Bone marrow (tissue), 2 donors: Measurements from ENCODE around the gene PDE2A.

ENCODE experiments used
- DNase-seq, 2 donors: peaks; one replicate each; lab custom pipeline; 2025; lab: John Stamatoyannopoulos, UW

PDE2A gene

DNA sequence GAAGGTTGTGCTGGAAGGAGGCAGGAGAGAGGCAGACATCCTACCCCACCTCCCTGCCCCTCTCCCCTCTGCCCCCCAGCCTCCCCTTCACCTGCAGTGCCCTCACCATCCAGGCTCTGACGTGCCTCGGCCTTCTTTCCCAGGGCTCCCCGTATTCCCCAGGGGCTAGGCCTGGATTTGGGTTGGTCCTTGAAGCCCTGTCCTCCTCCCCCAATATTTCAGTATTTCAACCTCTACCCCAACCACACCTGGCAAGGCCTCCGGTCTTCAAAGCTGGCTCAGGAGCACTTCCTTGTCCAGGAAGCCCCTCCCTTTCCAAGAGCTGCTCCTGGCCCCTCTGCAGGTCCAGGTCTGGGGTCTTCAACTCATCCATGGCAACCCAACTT, 8.6 kb upstream of the PDE2A start:
- DNase-seq, result no peak

DNA sequence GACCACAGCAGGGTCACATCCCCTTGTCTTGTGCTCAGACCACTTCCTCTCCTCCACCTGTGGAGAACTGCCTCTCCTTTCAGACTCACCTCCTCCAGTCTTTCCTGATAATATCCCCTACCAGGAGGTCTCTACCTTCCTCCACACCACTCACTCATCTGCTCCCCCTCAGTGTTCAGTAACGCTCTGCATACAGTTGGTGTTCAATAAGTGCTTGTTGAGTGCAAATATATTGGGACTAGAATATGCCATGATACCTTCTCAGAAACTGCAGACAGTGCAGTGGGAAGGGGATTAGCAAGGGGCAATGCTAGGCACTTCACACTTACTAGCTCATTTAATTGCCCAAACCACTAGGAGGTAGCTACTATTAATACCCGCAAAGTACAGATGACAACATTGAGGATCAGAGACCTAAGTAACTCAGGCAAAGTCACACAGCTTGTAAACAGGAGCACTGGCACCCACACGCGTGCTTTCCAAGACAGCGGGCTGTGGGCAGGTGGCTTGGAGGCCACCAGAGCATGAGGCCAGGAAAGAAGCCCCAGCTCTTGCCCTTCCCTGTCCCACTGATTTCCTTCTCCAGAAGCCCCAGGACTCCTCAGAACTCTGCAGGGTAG, 8.1 kb upstream of the PDE2A start:
- no peak for DNase-seq

DNA sequence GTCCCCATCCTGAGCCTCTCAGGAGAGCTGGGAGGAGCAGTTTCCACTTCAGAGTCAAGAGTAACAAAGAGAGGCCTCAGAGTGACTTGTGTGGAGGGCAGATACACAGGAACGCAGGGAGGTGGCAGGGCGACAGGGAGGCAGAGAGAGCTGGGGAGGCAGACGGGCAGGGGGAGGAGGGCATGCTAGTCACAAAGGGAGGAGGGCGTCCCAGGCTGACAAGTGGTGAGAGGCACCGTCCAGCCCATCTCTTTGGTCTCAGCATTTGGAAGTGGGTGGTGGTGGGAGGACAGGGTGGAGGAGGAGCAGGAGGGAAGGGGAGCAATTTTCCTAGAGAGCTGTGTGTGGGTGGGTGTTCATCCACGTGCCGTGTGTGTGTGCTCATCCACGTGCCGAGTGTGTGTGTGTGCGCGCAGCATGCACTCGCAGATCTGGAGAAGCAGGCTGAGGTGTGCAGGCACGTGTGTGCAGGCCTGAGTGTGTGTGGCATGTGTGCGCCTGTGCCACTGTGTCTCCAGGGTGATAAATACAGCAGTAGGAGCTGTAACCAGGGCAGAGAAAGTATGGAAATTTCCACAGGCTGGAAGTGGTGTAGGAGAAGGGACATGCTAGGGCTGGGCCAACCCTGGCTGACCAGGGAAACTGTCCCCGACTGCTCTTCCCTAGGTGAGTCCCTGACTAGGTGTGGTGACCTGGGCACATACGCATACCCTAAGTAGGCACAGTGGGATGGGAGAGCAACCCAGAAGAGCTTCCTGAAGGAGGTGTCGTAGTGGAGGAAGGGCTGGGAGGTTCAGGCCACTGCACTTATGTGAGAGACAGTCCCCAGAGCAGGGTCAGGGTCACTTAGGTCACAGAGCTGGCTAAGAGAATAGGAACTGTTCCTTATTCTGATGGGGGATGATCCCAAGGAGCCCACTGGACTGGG, 7.3 kb upstream of the PDE2A start:
- no peak for DNase-seq

DNA sequence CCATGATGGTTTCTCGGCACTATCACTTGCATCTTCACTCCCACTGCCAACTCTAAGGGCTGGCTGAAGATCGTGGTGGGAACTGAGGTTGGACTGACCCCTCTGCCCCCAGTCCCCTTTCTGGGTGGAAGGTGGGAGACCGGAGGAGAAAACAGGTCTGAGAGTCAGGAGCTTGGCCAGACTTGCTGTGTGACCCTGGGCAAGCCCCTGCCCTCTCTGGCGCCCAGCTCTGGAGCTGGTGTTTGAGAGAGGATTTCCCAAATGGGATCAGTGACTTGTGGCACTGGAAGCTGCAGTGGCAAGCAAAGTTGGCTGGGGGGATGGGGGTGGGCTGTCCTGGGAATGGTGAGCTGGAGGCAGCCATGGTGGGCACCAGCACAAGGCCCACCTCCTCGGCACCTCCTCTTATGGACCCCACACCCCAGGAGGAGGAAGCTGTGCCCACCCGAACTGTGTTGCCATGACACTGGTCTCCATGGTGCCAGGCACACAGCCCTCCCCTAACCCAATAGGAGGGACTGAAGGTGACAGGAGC, 6.5 kb upstream of the PDE2A start:
- no peak for DNase-seq

DNA sequence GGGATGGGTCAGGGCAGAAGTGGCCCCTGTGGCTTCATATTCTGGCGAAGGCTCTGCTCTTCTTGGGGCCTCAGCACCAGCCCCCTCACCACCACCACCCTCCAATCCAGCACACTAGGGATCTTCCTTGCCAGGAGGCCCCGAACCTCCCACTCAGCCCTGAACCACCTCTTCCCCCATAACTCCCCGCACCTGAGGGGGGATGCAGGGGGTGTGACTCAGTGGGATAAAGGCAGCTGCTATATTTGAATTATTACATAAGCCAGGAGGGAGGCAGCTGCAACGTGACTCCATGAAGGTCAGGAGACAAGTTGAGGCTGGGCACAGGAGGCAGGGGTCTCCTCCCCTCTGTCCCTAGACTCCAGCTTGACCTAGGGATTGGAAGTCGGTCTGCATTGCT, 5.6 kb upstream of the PDE2A start:
- no peak for DNase-seq

DNA sequence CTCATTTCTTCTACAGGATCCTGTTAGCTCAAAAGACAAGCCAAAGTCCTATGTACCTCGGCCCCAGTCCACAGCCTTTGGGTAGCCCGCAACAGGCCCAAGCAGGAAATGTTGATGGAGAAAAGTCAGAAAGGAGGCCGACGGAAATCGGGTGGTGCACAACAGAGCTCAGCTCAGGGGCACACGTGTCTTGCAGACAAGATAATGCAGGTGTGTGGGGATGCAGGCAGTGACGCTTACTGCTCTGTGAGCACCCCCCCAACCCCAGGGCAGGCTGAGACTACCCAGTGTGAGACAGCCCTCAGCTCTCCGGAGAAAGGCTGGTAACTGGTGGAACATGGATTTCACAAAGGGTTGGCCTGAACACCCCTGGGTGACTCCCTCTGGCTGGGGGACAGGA, 4.3 kb upstream of the PDE2A start:
- no peak for DNase-seq

DNA sequence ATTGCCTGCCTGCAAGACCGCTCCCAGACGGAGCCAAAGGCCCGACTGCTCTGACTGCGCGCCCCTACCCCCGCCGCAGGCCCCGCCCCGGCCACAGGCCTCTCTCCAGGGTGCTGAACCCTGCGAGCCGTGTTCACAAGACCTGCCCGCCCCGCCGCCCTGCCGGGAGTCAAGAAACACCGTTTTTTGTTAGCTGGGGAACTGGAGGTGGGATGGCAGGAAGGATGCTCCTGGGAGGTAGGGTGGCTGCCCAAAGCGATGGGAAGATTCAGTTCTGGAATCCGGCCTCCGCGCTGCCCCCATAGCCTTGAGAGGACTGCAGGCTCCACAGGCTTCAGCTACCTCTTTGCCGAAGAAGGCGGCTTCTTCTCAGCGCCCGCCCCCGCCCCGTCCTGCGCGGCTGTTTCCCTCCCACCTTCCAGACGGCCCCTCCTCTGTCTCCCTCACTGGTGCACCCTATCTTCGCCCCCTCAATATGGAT, 2.7 kb upstream of the PDE2A start:
- DNase-seq, result no peak

DNA sequence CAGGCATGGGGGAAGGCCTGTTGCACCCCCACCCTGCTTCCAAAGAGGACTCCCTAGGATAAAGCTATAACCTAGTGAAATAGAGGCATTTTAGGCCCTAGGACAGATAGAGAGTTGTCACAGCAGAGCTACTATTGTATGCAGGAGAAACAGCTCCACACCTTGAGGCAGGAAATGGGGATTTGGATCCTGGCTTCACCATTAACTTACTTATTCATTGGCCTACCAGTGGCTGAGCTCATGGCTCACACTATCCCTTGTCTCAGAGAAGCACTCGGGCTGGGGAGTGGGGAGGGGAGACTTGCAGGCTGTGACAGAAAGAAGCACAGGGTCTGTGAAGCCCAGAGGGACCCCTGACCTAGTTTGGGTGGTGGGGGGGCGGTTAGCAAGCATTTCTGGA, 999 bp upstream of the PDE2A start:
- DNase-seq, result no peak

DNA sequence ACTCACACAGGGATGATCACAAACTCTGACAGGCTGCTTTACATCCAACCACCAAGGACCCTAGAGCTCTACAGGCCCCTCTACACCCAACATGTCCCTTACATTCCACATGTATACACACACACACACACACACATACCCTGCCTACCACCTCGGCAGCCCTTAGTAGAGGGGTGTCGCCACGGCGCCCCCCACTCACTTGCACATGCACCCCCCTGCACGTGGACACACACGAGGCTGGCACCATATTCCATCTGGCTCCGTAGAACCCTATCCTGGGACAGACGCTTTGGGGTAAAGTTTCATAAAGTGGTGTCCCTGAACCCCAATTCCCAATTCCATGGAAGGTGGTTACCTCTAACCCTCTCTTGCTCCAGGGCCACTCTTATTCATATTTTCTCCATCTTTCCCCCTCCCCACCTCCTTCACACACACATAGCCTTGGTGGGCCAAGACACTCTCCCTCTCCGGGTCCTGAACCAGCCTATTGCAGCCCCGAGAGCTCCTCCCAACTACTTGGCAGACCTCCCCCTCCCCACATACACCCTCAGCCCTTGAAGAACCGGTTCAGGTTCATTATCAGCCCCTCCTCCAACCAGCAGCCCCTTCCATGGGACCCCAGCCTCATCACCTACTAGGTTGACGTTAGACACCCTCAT, 809 bp downstream of the PDE2A start:
- no peak for DNase-seq

DNA sequence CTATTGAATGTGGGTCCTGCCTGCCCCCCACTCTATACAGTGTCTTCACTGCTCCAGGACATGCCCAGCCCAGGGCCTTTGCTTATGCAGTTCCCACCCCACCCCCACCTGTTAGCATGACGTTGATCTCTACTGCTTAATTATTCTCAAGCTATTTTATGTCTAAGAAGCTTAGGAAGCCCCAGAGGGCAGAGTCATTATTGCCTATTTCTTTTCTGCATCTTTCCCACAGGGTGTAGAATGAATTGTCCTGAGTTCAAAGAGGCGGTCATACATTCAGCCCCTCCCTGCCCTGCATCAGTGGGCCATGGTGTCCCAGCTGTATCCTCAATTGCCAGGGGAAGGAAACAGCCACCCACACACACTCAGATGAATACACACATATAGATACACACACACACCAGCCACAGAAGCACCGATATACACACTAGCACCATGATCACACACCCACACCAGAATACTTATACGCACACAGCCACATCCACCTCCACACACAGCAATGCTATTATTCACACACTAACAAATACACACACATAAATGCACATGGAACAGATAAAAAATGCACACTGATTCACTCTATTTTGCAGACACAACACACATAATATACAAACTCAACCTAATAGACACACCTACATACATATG, 1.5 kb downstream of the PDE2A start:
- DNase-seq, result no peak

DNA sequence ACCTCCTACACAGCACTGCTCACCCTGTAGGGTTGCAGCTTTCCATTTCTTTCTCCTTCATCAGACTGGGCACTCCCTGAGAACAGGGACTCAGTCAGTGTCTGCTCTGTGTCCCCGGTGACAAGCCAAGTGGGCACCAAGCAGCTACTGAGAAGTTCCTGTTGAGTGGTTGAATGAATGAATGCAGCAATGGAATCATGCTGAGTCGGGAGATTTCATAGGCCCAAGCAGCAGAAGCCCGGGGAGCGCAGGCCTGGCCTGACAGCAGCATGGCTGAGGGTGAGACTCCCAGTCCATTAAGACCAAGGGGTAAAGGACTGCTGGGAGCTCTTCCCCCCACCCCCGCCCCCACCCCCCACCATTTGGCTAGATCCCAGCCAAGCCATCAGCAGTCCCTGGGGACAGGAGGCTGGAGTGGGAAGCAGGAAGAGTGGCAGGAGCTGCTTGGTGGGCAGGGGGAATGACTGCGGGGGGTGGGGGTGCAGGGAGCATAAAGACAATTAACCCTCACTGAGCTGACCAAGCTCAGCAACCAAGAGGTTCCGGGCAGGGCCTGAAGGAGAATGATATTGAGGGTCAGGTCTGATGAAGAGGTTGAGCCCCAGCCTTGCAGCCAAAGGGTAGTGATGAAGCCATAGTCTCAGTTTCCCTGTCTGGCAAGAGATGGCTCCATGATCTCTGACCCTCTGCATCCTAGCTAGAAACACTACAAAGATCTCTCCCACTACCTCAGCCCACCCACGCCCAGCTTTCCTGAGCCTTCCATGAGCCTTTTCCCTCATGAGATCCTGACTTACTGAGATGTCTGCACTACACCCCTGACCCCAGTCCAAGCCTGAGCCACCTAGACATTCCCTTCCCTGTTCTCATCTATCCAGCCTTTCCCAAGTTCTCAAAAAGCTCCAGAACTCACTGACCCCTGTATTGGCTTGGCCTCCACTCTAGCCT, 2.8 kb downstream of the PDE2A start:
- no peak for DNase-seq

DNA sequence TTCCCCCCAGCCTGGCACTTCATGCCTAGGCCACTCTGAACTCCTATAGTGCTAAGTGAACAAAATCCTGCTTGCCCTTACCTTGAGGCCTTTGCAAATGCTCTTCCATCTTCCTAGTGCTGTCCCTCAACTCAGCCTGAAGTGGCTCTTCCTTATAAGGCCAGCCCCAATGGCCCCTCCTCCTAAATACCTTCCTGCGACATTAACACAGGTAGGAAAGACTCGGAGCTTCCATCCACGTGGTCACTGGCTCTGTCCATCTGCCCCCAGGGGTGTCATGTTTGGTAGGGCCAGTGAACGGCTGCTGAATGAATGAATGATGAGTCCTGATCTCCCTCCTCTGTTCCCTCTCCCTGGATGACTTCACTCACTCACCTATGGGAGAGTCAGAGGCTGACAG, 4.2 kb downstream of the PDE2A start:
- DNase-seq, result no peak

DNA sequence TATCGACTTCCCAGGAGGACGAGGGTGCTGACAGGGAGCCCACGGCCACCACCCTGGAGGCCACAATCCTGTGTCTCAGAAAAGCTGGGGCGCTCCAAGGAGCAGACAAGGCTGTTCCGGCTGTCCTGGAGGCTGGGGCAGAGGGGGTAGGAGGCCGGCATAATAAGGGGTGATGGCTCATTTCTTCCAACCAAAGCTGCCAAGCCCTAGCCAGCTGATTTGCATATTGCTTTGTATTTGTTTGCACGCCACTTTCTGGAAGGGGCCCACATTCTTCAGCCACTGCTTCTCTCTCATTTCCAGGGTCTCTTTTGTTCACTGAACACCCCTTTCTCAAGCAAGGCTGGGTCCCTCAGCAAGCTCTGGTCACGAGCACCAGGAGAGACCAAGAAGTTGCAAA, 4.7 kb downstream of the PDE2A start:
- no peak for DNase-seq

DNA sequence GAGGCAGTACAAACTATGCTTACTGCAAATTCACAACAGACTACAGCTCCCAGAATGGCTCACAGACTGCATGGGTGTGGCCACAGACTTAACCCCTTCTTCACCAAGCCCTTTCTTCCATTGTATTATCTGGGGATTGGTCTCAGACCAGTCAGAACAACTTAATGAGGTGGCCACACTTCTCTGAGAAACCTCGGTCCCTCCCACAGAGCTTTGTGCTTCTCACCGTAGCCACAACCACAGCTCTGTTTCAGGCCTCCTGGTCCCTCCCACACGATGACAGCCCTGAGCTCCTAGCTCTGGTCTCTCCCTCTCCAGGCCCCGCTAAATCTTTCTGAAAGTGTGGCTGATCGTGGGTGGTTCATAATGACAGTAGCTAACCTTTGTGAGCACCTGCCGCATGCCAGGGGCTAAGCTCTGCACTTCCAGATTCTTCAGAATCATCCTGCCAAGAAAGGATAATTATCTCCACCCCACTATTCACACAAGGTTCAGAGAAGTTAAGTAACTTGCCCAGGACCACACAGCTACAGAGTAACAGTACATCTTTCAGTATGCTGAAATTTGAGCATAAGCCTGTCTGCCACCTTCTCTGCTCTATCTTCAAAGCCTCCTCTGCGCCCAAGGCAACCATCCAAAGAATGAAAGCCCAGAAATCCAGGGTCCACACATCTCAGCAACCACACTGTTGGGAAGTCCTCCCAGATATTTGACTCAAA, 5.4 kb downstream of the PDE2A start:
- no peak for DNase-seq

DNA sequence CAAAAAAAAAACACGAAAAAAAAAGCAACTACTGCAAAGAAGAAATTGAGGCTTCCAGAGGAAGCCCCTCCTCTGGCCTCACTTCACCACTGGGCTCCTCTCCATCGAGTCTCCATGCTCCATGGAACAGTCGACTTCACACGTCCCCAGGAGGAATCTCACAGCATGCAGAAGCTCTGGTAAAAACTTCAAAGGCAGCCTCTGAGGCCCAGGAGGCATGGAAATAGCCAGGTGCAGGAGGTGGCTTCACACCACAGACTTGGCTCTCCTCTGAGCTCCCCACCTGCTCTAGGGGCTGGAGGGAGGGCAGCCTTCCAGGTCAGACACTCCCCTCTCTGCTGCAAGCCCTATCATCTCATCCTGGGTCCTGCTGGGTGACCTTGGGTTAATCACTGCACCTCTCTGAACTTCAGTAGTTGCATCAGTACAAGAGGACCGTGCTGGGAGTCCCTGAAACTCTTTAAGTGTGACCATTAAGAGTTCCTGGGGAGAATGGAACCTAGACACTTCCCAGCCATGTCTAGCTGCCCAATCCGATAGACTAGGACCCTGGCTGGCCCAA, 8.2 kb downstream of the PDE2A start:
- DNase-seq, result no peak

DNA sequence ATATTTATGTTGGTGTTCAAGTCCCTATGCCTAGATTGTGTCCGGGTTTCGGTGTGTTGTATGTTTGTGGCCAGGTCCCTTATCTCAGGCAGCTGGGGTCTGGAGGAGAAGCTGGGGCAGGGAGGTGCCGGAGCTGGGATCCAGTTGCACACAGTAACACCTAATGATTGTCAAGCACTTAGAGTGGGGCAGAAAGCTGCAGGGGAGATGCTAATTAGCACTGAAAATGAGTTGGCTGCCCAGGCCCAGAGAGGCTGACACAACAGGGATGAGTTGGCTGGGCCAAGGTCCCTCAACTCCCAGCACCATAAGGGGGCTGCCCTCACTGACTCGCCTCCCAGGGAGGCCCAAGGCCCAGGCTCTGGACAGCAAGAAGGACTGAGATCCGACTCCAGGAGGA, 12.2 kb downstream of the PDE2A start:
- no peak for DNase-seq

DNA sequence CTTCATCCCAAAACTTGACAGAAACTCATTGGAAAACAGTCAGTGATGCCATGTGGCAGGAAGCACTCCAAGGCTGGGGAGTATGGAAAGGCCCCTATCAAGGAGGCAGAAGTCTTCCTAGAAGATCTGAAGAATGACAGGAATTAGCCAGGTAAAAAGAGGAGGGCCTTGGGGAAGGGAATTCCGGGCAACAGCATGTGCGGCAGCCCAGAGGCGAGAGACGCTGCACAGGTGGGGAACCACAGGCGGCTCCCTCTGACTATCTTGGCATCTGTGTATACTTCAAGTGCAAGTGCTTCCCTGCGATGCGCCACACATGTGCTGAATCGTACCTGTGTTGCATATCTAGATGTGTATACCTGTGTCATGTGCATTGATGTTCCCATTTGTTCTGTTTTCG, 12.7 kb downstream of the PDE2A start:
- no peak for DNase-seq

DNA sequence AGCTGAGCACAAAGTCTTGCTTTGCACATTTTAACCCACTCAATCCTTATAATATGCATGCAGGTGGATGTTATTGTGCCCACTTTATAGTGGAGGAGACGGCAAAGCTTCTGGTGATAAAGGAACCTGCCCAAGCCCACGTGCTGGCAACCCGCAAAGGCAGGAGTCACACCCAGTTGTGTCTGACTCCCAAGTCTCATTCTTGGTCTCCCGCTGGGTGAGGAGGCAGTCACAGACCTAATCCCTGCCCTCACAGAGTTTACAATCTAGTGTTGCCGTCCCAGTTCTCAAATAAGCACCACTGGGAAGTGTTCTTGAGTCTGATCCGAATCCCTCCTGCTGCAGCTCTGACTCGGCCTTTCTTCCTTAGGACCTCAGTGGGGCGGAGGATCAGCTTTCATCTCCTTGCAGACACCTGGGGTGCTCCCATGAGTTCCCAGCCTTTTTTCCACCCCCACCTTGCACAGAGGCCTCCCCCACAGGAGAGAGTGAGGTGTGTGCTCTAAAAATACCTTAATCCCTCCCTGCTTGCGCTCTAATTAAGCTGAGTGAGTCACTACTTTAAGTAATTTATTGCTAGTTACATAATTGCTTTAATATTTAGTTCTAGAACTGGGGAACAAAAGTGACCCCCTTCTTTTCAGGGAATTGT, 15.1 kb downstream of the PDE2A start:
- DNase-seq, result no peak

DNA sequence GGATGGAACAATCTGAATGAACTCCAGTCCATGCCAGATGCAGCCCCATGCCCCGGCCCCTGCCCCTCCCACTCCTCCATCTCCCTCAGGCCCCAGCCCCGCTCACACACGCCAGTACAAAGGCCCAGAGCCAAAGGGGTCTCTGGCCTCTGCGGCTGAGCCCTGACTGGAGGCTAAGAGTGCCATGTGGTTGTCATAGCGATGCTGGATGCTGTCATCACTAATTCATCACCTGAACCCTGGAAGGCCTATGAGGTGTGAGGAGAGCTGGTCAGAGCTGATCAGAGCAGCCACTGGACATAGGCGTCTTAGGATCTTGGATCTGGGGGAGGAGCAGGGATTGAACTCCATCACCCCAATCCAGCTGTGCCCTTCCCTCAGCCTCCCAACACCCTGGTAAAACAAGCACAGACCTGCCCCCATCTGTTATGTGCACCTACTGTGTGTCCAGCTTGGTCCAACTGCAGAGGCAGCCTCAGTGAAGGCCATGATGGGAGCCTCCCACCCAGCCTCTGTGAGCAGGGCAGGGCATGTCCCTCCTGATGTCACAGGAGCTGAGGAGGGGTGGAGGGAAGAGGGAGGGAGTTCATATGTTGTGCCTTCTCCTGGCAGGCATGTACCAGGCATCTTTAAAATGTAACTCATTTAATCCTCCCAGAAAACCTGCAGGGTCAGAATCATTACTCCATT, 16.7 kb downstream of the PDE2A start:
- DNase-seq, result no peak
